ENCODE results near the gene ACSM2B.
A peak's percentile ranks its signal among the peaks of the same experiment; 100 is the strongest.
"Not testable (repeated sequence)": the region's sequence is repeated elsewhere in the genome, so short reads cannot be mapped to it uniquely, and the experiment has no call there.

The ACSM2B gene

GRCh38 chr16:20553493-20553892 is 22.7 kb downstream of the ACSM2B start:
- H3K4me1 ChIP-seq (ENCODE audit: control extremely low read depth in 1 of 4, control insufficient read depth in 4 of 4, insufficient read depth in 4 of 4, low read length in 3 of 4); POLR2A ChIA-PET; H3K9me3 ChIP-seq (ENCODE audit: control extremely low read depth in 1 of 5, control insufficient read depth in 4 of 5, insufficient read depth in 2 of 5, low read depth in 1 of 5, low read length in 4 of 5); H3K4me3 ChIP-seq (ENCODE audit: control insufficient read depth in 1 of 7, extremely low read depth in 1 of 7, insufficient read depth in 4 of 7, low read depth in 2 of 7, low read length in 6 of 7); H3K27ac ChIP-seq (ENCODE audit: insufficient read depth in 1 of 2, low read depth in 1 of 2, low read length in 2 of 2, poor library complexity in 1 of 2, severe bottlenecking in 2 of 2); H3K27me3 ChIP-seq (replicated peaks in 2 of 5; ENCODE audit: control insufficient read depth in 4 of 5, insufficient read depth in 5 of 5, low read length in 4 of 5); H3K36me3 ChIP-seq (ENCODE audit: control insufficient read depth in 4 of 4, insufficient read depth in 4 of 4, low read length in 3 of 4): not testable (repeated sequence)
- 90% methylated on average over 1 of the region's 3 CpGs for WGBS (ENCODE audit: insufficient coverage)
- DNase-seq, result peak in 2 of 3 donors; percentile 5 to 8
- CTCF ChIA-PET, result interaction anchor here (0.6 kb wide), 1 partner anchor 527 kb away, joined by 3 read pairs; no protein-coding TSS in a partner anchor

GRCh38 chr16:20546951-20547350 is 29.2 kb downstream of the ACSM2B start:
- POLR2A ChIA-PET; H3K4me3 ChIP-seq (ENCODE audit: control insufficient read depth in 1 of 7, extremely low read depth in 1 of 7, insufficient read depth in 4 of 7, low read depth in 2 of 7, low read length in 6 of 7); H3K27me3 ChIP-seq (replicated peaks in 2 of 5; ENCODE audit: control insufficient read depth in 4 of 5, insufficient read depth in 5 of 5, low read length in 4 of 5); H3K4me1 ChIP-seq (ENCODE audit: control extremely low read depth in 1 of 4, control insufficient read depth in 4 of 4, insufficient read depth in 4 of 4, low read length in 3 of 4); H3K36me3 ChIP-seq (ENCODE audit: control insufficient read depth in 4 of 4, insufficient read depth in 4 of 4, low read length in 3 of 4); H3K9me3 ChIP-seq (ENCODE audit: control extremely low read depth in 1 of 5, control insufficient read depth in 4 of 5, insufficient read depth in 2 of 5, low read depth in 1 of 5, low read length in 4 of 5); DNase-seq; CTCF ChIA-PET; H3K27ac ChIP-seq (ENCODE audit: insufficient read depth in 1 of 2, low read depth in 1 of 2, low read length in 2 of 2, poor library complexity in 1 of 2, severe bottlenecking in 2 of 2): not testable (repeated sequence)
- 100% methylated on average over 1 of the region's 1 CpG for WGBS (ENCODE audit: insufficient coverage)

GRCh38 chr16:20546278-20546853 is 29.8 kb downstream of the ACSM2B start:
- DNase-seq, CTCF ChIA-PET: not testable (repeated sequence)
- POLR2A ChIA-PET, result interaction anchor here (0.6 kb wide), 1 partner anchor 1207 kb away, joined by 3 read pairs; no protein-coding TSS in a partner anchor

DNA sequence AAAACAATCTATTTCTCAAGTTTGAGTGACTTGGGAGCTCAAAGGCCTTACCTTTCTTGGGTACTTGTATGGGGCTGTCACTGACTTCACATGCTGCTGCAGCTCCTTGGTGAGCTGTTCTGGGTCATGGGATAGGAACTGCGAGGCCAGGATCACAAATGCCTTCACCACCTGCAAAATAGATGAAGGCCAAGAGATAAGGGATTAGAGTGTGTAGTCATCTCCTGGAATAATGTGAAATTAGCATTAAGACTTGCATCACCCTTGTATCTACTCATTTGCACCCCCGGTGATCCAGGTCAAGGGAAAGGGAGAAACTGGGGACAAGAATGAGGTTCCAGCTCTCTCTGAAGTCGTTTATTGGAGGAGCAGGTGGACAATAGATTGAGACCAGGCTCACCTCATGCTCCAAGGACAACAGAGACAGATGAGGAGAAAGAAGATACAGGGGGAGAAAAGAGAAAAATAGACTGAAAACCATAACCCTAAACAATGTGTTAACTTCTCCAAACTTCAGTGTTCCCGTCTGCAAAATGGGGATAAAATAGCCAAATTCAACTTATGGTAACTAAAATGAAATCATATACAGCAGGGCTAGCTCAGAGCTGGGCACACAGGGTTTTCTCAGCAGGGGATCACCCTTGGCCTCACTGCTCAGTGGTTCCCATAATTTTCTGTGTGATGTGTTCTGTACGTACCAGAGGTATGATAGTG is 35.4 kb downstream of the ACSM2B start:
- WGBS (ENCODE audit: insufficient coverage), result 80% methylated on average over 2 of the region's 5 CpGs
- H3K4me3 ChIP-seq (ENCODE audit: control insufficient read depth in 1 of 7, extremely low read depth in 1 of 7, insufficient read depth in 4 of 7, low read depth in 2 of 7, low read length in 6 of 7); CTCF ChIA-PET; H3K9me3 ChIP-seq (ENCODE audit: control extremely low read depth in 1 of 5, control insufficient read depth in 4 of 5, insufficient read depth in 2 of 5, low read depth in 1 of 5, low read length in 4 of 5); DNase-seq; H3K27me3 ChIP-seq (replicated peaks in 2 of 5; ENCODE audit: control insufficient read depth in 4 of 5, insufficient read depth in 5 of 5, low read length in 4 of 5); H3K36me3 ChIP-seq (ENCODE audit: control insufficient read depth in 4 of 4, insufficient read depth in 4 of 4, low read length in 3 of 4); POLR2A ChIA-PET; H3K27ac ChIP-seq (ENCODE audit: insufficient read depth in 1 of 2, low read depth in 1 of 2, low read length in 2 of 2, poor library complexity in 1 of 2, severe bottlenecking in 2 of 2); H3K4me1 ChIP-seq (ENCODE audit: control extremely low read depth in 1 of 4, control insufficient read depth in 4 of 4, insufficient read depth in 4 of 4, low read length in 3 of 4): not testable (repeated sequence)

More at GRCh38 chr16:20546278-20546853, 29.8 kb downstream of the ACSM2B start:
- H3K4me1 ChIP-seq (ENCODE audit: control extremely low read depth in 1 of 4, control insufficient read depth in 4 of 4, insufficient read depth in 4 of 4, low read length in 3 of 4); H3K36me3 ChIP-seq (ENCODE audit: control insufficient read depth in 4 of 4, insufficient read depth in 4 of 4, low read length in 3 of 4); H3K9me3 ChIP-seq (ENCODE audit: control extremely low read depth in 1 of 5, control insufficient read depth in 4 of 5, insufficient read depth in 2 of 5, low read depth in 1 of 5, low read length in 4 of 5); H3K4me3 ChIP-seq (ENCODE audit: control insufficient read depth in 1 of 7, extremely low read depth in 1 of 7, insufficient read depth in 4 of 7, low read depth in 2 of 7, low read length in 6 of 7); H3K27ac ChIP-seq (ENCODE audit: insufficient read depth in 1 of 2, low read depth in 1 of 2, low read length in 2 of 2, poor library complexity in 1 of 2, severe bottlenecking in 2 of 2); H3K27me3 ChIP-seq (replicated peaks in 2 of 5; ENCODE audit: control insufficient read depth in 4 of 5, insufficient read depth in 5 of 5, low read length in 4 of 5): not testable (repeated sequence)
- 40% methylated on average over 1 of the region's 5 CpGs for whole genome bisulfite sequencing (ENCODE audit: insufficient coverage)

DNA sequence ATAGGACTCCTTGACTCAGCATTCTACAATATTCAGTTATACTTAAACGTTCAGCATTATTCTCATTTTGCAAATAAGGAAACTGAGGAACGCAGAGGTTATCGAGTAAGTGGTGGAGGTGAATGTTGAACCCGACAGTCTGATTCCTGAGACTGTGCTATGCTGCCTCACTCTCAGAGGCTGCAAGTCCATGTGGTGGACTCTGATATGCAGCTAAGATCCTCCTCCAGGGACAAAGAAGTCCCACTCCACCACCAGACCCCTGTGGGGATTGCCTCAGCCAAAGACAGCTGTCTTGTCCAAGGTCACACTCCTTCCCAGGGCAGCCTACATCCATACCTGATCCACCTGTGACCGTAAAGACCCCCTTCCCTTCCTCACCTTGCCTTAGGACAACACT is 37.5 kb downstream of the ACSM2B start:
- no peak overlapping the region for H3K27ac ChIP-seq (ENCODE audit: insufficient read depth in 1 of 2, low read depth in 1 of 2, low read length in 2 of 2, poor library complexity in 1 of 2, severe bottlenecking in 2 of 2)
- WGBS (ENCODE audit: insufficient coverage), result 50% methylated on average over 2 of the region's 5 CpGs
- no peak for DNase-seq
- H3K4me3 ChIP-seq (ENCODE audit: control insufficient read depth in 1 of 7, extremely low read depth in 1 of 7, insufficient read depth in 4 of 7, low read depth in 2 of 7, low read length in 6 of 7), result no peak overlapping the region
- no peaks in the 10 kb centered on the region for H3K9me3 ChIP-seq (ENCODE audit: control extremely low read depth in 1 of 5, control insufficient read depth in 4 of 5, insufficient read depth in 2 of 5, low read depth in 1 of 5, low read length in 4 of 5)
- H3K36me3 ChIP-seq (ENCODE audit: control insufficient read depth in 4 of 4, insufficient read depth in 4 of 4, low read length in 3 of 4), result no peaks in the 10 kb centered on the region
- H3K4me1 ChIP-seq (ENCODE audit: control extremely low read depth in 1 of 4, control insufficient read depth in 4 of 4, insufficient read depth in 4 of 4, low read length in 3 of 4), result no peaks in the 10 kb centered on the region
- ChIA-PET POLR2A (no interaction called here), CTCF (no interaction called here)
- no peaks in the 10 kb centered on the region for H3K27me3 ChIP-seq (replicated peaks in 2 of 5; ENCODE audit: control insufficient read depth in 4 of 5, insufficient read depth in 5 of 5, low read length in 4 of 5)

DNA sequence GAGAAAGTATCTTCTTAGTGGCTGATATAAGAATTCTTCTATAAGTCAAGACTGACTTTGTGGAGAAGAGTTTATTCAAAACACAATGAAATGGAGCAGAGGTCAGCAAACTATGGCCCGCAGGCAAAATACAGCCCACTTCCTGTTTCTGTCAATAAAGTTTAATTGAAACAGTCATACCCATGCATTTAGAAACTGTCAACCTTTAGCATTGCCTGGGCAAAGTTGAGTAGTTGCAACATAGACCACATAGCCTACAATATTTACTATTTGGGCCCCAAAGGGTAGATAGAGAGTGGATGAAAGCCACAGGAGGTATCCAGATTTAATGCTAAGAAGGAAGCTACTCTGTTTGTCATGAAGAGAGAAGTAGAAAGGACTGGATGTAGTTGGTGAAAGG is 38.0 kb downstream of the ACSM2B start:
- CTCF ChIA-PET, result no interaction called here
- no peak overlapping the region for H3K4me3 ChIP-seq (ENCODE audit: control insufficient read depth in 1 of 7, extremely low read depth in 1 of 7, insufficient read depth in 4 of 7, low read depth in 2 of 7, low read length in 6 of 7)
- POLR2A ChIA-PET, result no interaction called here
- H3K4me1 ChIP-seq (ENCODE audit: control extremely low read depth in 1 of 4, control insufficient read depth in 4 of 4, insufficient read depth in 4 of 4, low read length in 3 of 4), result no peaks in the 10 kb centered on the region
- WGBS (ENCODE audit: insufficient coverage), result no CpG with 5 or more reads among the region's 1 CpG
- H3K27me3 ChIP-seq (replicated peaks in 2 of 5; ENCODE audit: control insufficient read depth in 4 of 5, insufficient read depth in 5 of 5, low read length in 4 of 5), result no peaks in the 10 kb centered on the region
- no peaks in the 10 kb centered on the region for H3K36me3 ChIP-seq (ENCODE audit: control insufficient read depth in 4 of 4, insufficient read depth in 4 of 4, low read length in 3 of 4)
- no peak overlapping the region for H3K27ac ChIP-seq (ENCODE audit: insufficient read depth in 1 of 2, low read depth in 1 of 2, low read length in 2 of 2, poor library complexity in 1 of 2, severe bottlenecking in 2 of 2)
- H3K9me3 ChIP-seq (ENCODE audit: control extremely low read depth in 1 of 5, control insufficient read depth in 4 of 5, insufficient read depth in 2 of 5, low read depth in 1 of 5, low read length in 4 of 5), result no peaks in the 10 kb centered on the region
- DNase-seq, result no peak

GRCh38 chr16:20536669-20537068 is 39.5 kb downstream of the ACSM2B start:
- H3K4me1 ChIP-seq (ENCODE audit: control extremely low read depth in 1 of 4, control insufficient read depth in 4 of 4, insufficient read depth in 4 of 4, low read length in 3 of 4); H3K36me3 ChIP-seq (ENCODE audit: control insufficient read depth in 4 of 4, insufficient read depth in 4 of 4, low read length in 3 of 4); POLR2A ChIA-PET; DNase-seq; H3K27ac ChIP-seq (ENCODE audit: insufficient read depth in 1 of 2, low read depth in 1 of 2, low read length in 2 of 2, poor library complexity in 1 of 2, severe bottlenecking in 2 of 2); H3K4me3 ChIP-seq (ENCODE audit: control insufficient read depth in 1 of 7, extremely low read depth in 1 of 7, insufficient read depth in 4 of 7, low read depth in 2 of 7, low read length in 6 of 7); H3K9me3 ChIP-seq (ENCODE audit: control extremely low read depth in 1 of 5, control insufficient read depth in 4 of 5, insufficient read depth in 2 of 5, low read depth in 1 of 5, low read length in 4 of 5); H3K27me3 ChIP-seq (replicated peaks in 2 of 5; ENCODE audit: control insufficient read depth in 4 of 5, insufficient read depth in 5 of 5, low read length in 4 of 5); CTCF ChIA-PET: not testable (repeated sequence)
- 88% methylated on average over 1 of the region's 1 CpG for WGBS (ENCODE audit: insufficient coverage)

Measured in common myeloid progenitor, CD34-positive (primary cell).